ENCODE data around the gene RBM38.

Gene RBM38

DNA sequence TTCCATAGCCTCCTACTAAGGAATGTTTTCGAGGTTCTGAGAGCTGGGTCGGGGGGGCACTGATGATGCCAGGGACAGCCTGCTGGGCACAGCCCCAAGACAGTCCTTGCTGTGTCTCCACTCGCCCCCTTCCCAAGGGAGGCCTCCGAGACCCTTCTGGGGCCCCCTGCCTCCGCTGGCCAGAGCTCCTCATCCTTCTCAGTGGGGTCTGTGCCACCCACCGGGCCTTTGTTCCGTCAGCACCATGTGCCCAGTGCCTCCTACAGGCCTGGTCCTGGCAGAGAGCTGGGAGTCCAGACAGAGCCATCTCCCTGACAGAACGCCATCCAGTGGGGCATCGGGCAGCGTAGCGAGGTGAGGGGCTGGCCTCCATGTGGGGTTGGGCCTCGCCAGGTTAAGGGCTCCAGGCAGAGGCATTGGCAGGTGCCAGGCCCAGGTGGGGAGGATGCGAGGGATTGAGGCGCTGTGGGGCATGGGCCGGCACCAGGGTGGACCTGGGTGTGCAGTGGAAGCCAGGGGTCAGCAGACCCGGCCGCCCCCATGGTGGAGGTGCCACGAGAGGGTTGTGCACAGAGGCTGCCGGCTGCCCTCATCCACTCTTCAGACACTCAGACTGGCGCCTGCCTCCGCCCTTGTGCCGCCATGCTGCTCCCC, 13.3 kb downstream of the RBM38 start:
- H3K4me3 ChIP-seq (ENCODE audit: low read depth, low read length): no peak overlapping the region
- TF ChIP-seq, protein P1, sequence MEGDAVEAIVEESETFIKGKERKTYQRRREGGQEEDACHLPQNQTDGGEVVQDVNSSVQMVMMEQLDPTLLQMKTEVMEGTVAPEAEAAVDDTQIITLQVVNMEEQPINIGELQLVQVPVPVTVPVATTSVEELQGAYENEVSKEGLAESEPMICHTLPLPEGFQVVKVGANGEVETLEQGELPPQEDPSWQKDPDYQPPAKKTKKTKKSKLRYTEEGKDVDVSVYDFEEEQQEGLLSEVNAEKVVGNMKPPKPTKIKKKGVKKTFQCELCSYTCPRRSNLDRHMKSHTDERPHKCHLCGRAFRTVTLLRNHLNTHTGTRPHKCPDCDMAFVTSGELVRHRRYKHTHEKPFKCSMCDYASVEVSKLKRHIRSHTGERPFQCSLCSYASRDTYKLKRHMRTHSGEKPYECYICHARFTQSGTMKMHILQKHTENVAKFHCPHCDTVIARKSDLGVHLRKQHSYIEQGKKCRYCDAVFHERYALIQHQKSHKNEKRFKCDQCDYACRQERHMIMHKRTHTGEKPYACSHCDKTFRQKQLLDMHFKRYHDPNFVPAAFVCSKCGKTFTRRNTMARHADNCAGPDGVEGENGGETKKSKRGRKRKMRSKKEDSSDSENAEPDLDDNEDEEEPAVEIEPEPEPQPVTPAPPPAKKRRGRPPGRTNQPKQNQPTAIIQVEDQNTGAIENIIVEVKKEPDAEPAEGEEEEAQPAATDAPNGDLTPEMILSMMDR (IDR thresholded peaks at IDR 0.05; ENCODE audit: insufficient read depth, low read depth, low read length, missing control alignments): no peak
- no peak for DNase-seq (ENCODE audit: low read depth)

DNA sequence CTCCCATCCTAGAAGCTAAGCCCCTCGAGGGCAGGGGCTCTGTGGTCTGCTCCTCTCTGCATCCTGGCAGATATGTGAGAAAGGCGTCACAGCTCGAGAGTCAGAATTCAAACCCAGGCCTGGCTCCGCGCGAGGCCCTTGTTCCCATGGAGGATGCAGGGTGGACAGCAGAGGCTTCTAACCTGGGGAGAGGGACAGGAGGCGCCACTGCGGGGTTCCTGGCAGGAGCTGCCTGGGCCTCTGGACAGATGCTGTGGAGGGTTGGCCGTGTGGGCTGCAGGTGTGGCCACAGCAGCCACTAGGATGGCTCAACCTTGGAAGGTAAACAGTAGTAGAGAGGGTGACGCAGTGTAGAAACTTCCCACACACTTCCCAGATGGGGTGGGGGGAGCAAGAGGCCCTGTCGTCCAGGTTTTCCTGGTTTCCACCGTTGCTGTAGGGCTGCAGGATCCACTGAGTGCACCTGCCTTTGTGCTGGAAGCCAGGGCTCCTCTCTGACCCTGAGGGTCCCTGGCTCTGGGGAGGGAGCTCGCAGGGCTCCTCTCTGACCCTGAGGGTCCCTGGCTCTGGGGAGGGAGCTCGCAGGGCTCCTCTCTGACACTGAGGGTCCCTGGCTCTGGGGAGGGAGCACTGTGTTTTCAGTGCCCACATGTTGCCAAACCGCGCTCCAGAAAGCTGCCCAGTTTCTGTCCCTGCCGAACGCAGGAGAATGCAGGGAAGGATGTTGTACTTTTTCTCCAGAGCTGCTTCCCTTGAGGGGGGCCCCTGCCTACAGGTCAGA, 14.2 kb downstream of the RBM38 start:
- TF ChIP-seq, protein P1 (IDR thresholded peaks at IDR 0.05; ENCODE audit: insufficient read depth, low read depth, low read length, missing control alignments): no peak
- DNase-seq (ENCODE audit: low read depth): no peak
- H3K4me3 ChIP-seq (ENCODE audit: low read depth, low read length): no peak overlapping the region

DNA sequence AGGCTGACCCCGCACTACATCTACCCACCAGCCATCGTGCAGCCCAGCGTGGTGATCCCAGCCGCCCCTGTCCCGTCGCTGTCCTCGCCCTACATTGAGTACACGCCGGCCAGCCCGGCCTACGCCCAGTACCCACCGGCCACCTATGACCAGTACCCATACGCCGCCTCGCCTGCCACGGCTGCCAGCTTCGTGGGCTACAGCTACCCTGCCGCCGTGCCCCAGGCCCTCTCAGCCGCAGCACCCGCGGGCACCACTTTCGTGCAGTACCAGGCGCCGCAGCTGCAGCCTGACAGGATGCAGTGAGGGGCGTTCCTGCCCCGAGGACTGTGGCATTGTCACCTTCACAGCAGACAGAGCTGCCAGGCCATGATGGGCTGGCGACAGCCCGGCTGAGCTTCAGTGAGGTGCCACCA, 16.4 kb downstream of the RBM38 start:
- TF ChIP-seq, protein P1 (IDR thresholded peaks at IDR 0.05; ENCODE audit: insufficient read depth, low read depth, low read length, missing control alignments): no peak
- no peak overlapping the region for H3K4me3 ChIP-seq (ENCODE audit: low read depth, low read length)
- no peak for DNase-seq (ENCODE audit: low read depth)

DNA sequence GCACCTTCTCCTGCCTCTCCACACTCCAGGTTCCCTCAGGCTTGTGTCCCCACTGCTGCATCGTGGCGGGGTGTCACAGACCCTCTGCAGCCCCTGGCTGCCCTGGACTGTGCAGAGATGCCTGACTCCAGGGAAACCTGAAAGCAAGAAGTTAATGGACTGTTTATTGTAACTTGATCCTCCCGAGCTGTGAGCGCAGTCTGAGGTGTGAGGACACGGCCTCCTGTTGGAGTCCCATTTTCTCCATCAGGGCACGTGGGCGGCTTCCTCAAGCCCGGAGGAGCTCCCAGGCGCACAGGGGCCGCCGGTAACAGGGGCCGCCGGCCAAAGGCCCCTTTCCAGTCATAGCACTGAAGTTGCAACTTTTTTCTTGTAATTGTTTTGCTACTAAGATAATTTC, 16.9 kb downstream of the RBM38 start:
- H3K4me3 ChIP-seq (ENCODE audit: low read depth, low read length): no peak overlapping the region
- TF ChIP-seq, protein P1 (IDR thresholded peaks at IDR 0.05; ENCODE audit: insufficient read depth, low read depth, low read length, missing control alignments): no peak
- DNase-seq (ENCODE audit: low read depth): no peak

DNA sequence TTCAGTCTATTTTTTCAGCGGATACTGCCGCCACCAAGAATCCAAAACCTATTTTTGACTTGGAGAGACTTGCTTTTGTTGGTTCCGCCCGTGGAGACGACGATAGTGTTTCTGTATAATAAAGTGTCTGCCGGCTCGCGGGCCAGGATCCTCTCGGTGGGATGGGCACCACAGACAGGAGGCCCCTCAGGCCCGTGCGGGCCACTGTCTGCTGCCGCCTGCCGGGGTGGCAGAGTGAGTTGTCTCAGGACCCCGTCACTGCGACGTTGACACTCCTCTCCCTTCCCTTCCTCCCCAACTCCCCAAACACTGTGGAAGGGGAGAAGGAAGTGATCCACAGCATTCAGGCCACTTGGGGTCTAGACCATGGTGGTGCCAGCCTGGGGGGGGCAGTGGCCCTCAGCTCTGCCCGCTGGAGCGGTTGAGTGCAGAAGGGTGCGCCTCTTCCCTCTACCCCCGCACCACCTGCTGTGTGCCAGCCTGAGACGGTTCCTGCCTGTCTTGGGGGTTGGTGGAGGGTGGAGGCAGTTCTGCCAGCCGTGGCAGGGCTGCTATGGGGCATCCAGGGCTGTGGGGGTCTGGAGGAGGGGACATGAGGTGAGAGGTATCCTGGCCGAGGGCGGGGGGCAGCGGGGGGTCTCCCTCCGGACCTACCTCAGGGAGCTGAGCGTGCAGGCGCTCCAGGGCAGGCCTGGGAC, 17.5 kb downstream of the RBM38 start:
- no peak overlapping the region for H3K4me3 ChIP-seq (ENCODE audit: low read depth, low read length)
- TF ChIP-seq, protein P1 (IDR thresholded peaks at IDR 0.05; ENCODE audit: insufficient read depth, low read depth, low read length, missing control alignments): no peak
- no peak for DNase-seq (ENCODE audit: low read depth)

DNA sequence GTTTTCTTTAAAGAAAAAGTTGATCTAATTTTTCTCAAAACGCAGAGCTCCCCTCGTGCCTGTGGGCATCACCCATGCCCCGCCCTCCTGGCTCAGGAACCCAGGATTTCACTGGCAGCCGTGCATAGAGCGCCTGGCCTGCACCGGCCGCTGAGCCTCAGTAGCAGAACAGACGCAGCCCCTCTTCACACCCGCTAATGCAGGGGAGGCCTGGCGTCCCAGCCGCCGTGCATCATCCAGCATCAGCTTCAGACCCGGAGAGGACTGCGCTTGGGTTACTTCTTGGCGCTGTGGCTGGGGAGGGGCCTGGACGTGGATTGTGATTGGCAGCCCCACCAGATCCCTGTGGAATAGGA, 18.1 kb downstream of the RBM38 start:
- DNase-seq (ENCODE audit: low read depth): no peak
- no peak overlapping the region for H3K4me3 ChIP-seq (ENCODE audit: low read depth, low read length)
- TF ChIP-seq, protein P1 (IDR thresholded peaks at IDR 0.05; ENCODE audit: insufficient read depth, low read depth, low read length, missing control alignments): no peak
